ENCODE results near the gene ZCWPW1. TPM values are rescaled to one million over a fixed set of nuclear protein-coding genes. Genes with fewer than 3 reads are reported as not detected.

Gene ZCWPW1
- total and polyA plus RNA-seq, 2 experiments from 2014 or later = 0.59 to 2.7 TPM

DNA sequence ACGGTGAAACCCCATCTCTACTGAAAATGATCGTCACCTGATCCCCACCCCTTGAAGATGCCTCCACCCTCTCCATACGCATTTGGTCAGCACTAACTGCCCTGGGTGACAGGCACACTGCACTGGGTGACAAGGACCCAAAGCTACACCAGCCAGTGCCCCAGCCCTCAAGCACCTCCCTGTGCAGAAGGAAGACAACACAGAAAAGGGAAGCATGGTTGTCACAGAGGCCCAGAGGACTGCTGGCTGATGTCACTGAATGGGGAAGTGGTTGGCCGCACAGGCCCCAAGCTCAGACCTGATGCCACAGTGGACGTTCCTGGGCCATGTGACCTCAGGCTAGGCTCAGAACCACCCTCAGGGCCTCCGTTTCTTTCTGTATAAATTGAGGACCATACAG, 59.4 kb downstream of the ZCWPW1 start:
- no peaks in the 10 kb centered on the region for H3K9me2 ChIP-seq (ENCODE audit: insufficient read depth)
- no peak for DNase-seq (ENCODE audit: low spot score)
- no peak overlapping the region for H2AFZ ChIP-seq
- Mint-ChIP-seq H3K27ac (peak overlapping the region; percentile 86), H3K4me3 (no peak overlapping the region; the same call in 2 of the 3 replicates), H3K36me3 (ENCODE audit: low read depth) (peaks cover 15% of the 10 kb centered on the region), H3K9me3 (no peaks in the 10 kb centered on the region), H3K4me1 (peaks cover 40% of the 10 kb centered on the region), H3K27me3 (ENCODE audit: insufficient read depth, low read depth, poor library complexity) (peaks cover 12% of the 10 kb centered on the region)
- no peaks in the 10 kb centered on the region for H3K36me3 ChIP-seq (ENCODE audit: insufficient read depth)
- TF ChIP-seq EZH2phosphoT487 (IDR thresholded peaks at IDR 0.05; ENCODE audit: unreplicated experiment) (no peak), POLR2AphosphoS5 (IDR thresholded peaks at IDR 0.05; ENCODE audit: low read depth) (0 out of 2 replicates have a peak, but pooled peaks have one; percentile 21)
- H3K4me3 ChIP-seq = no peak overlapping the region
- H3K27me3 ChIP-seq (ENCODE audit: insufficient read depth) = no peaks in the 10 kb centered on the region
- no peaks in the 10 kb centered on the region; the same call in none of the 2 replicates for H4K20me1 ChIP-seq (replicated peaks; ENCODE audit: insufficient read depth)
- peaks cover 13% of the 10 kb centered on the region for H3K4me1 ChIP-seq (ENCODE audit: insufficient read depth)
- 0 out of 2 replicates have a peak, but pooled peaks cover 7% of the 10 kb centered on the region for H3F3A ChIP-seq (replicated peaks; ENCODE audit: low read depth)
- no peak overlapping the region for H3K4me2 ChIP-seq
- no peak for ATAC-seq
- H3K79me2 ChIP-seq (replicated peaks; ENCODE audit: insufficient read depth) = no peaks in the 10 kb centered on the region
- no peak overlapping the region for H3K27ac ChIP-seq (ENCODE audit: low read depth)

DNA sequence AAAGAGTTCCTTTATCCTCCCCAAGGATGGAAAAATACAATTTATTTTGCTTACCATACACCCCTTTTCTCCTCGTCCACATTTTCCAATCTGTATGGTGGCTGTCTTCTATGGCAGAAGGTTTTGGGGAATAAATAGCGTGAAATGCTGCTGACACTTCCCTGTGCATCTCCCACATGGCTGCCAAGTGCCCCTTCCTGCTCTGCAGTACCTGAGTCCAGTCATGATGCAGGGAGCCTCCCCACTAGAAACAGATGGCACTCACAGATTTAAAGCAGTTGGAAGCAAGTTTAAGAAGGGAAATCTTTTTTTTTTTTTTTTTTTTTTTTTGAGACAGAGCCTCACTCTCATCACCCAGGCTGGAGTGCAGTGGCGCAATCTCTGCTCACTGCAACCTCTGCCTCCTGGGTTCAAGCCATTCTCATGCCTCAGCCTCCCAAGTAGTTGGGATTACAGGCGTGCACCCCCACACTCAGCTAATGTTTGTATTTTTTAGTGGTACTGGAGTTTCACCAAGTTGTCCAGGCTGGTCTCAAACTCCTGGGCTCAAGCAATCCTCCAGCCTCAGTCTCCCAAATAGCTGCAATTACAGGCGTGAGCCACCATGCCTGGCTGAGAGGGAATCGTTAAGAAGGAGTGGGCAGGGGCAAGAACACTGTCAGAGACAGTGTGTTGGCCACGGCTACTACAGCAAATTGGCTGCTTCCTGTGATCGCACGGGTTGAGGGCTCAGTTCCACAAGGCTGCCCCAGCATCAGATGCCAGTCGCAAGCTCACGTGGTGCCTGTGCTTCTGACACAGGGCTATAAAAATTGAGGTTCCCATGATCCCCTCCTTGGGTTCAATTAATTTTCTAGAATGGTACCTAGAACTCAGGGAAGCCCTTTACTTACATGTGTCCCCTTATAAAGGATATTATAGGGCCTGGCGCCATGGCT, 60.6 kb downstream of the ZCWPW1 start:
- no peak overlapping the region for H3K4me2 ChIP-seq
- no peak overlapping the region for H3K27ac Mint-ChIP-seq
- no peaks in the 10 kb centered on the region for H3K79me2 ChIP-seq (replicated peaks; ENCODE audit: insufficient read depth)
- peaks cover 27% of the 10 kb centered on the region for H3K36me3 Mint-ChIP-seq (ENCODE audit: low read depth)
- H3K27me3 Mint-ChIP-seq (ENCODE audit: insufficient read depth, low read depth, poor library complexity) = peaks cover 12% of the 10 kb centered on the region
- no peak for TF ChIP-seq ZNF331 (CRISPR knock-in tag; IDR thresholded peaks at IDR 0.05; ENCODE audit: low read depth)
- TF ChIP-seq CTCF (conservative IDR thresholded peaks at IDR 0.05; ENCODE audit: low read depth in 2 of 2) = no peak
- no peak for TF ChIP-seq ZNF462 (CRISPR knock-in tag; IDR thresholded peaks at IDR 0.05)
- no peak for TF ChIP-seq NANOG (IDR thresholded peaks at IDR 0.05; ENCODE audit: borderline replicate concordance)
- TF ChIP-seq EZH2phosphoT487 (IDR thresholded peaks at IDR 0.05; ENCODE audit: unreplicated experiment) = no peak
- no peak for TF ChIP-seq STAT1 (IDR thresholded peaks at IDR 0.05; ENCODE audit: unreplicated experiment)
- TF ChIP-seq ETS1 (IDR thresholded peaks at IDR 0.05) = no peak
- TF ChIP-seq POLR2AphosphoS5 (IDR thresholded peaks at IDR 0.05; ENCODE audit: low read depth) = no peak
- H4K20me1 ChIP-seq (replicated peaks; ENCODE audit: insufficient read depth) = no peaks in the 10 kb centered on the region; the same call in none of the 2 replicates
- no peak overlapping the region for H3K4me3 Mint-ChIP-seq
- H3K36me3 ChIP-seq (ENCODE audit: insufficient read depth) = no peaks in the 10 kb centered on the region
- no peaks in the 10 kb centered on the region for H3K9me3 Mint-ChIP-seq
- H3K4me1 Mint-ChIP-seq = peaks cover 37% of the 10 kb centered on the region
- H2AFZ ChIP-seq = no peak overlapping the region
- 0 out of 2 replicates have a peak, but pooled peaks cover 7% of the 10 kb centered on the region for H3F3A ChIP-seq (replicated peaks; ENCODE audit: low read depth)
- no peak for ATAC-seq
- H3K9me2 ChIP-seq (ENCODE audit: insufficient read depth) = no peaks in the 10 kb centered on the region
- no peak overlapping the region for H3K4me3 ChIP-seq
- H3K27me3 ChIP-seq (ENCODE audit: insufficient read depth) = no peaks in the 10 kb centered on the region
- H3K4me1 ChIP-seq (ENCODE audit: insufficient read depth) = peaks cover 13% of the 10 kb centered on the region
- no peak for DNase-seq (ENCODE audit: low spot score)
- no peak overlapping the region for H3K27ac ChIP-seq (ENCODE audit: low read depth)

Measured in GM23338 (cell line).